ENCODE measurements around the gene TRIM44.
"Not testable (repeated sequence)": the region's sequence is repeated elsewhere in the genome, so short reads cannot be mapped to it uniquely, and the experiment has no call there.

The TRIM44 gene

GRCh38 chr11:35826006-35826405 is 163.4 kb downstream of the TRIM44 start:
- no peak for DNase-seq

DNA sequence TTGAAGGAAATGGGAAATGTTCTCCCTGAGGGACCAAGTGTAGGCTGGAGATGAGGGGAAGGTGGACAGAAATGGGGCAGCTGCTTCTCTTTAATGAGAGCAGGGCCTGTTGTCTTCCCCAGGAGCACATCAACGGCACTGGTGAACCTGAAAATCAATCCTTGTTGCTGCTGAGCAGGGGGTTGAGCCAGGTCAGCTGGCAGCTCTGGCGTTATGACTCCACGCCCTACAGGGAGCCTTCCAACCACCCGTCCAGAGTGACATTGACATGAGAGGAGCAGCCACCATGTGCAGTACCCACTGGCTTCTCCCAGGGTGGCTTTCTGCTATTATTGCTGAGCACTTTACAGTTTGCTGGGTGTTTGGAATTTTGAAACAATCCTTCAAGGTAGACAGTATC is 164.4 kb downstream of the TRIM44 start:
- DNase-seq, result no peak

DNA sequence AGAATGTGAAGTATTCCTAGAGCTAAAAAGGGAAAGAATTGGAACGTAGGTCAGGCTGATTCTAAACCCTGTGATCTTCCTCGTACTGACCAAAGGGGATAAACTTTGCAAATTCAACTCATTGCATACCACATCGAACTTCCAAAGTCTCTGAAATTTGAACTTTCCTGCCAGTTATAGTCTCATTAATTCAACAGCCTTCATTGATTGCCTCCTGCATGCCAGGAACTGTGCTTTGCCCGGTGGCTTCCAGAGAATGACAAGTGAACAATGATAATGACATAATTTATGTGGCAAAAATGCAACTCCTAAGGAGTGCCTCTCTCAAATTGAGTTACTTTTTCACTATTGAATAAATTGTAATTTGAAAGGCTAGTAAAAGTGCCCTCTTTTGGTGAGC is 173.6 kb downstream of the TRIM44 start:
- no peak for DNase-seq

DNA sequence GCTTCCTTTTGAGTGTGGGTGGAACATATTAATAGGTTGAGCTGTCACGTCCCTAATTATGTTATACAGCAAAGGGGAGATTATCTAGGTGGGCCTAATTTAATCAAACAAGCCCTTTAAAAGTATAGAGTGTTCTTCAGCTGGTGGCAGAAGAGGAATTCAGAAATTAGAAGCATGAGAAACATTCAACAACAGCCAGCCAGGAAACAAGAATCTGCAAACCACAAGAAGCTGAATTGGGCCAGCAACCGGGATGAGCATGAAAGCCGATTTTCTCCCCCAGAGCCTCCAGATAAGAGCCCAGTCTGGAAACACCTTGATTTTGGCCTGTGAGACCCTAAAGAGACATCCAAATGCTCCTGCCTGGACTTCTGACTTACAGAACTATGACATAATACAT is 175.5 kb downstream of the TRIM44 start:
- no peak for DNase-seq

DNA sequence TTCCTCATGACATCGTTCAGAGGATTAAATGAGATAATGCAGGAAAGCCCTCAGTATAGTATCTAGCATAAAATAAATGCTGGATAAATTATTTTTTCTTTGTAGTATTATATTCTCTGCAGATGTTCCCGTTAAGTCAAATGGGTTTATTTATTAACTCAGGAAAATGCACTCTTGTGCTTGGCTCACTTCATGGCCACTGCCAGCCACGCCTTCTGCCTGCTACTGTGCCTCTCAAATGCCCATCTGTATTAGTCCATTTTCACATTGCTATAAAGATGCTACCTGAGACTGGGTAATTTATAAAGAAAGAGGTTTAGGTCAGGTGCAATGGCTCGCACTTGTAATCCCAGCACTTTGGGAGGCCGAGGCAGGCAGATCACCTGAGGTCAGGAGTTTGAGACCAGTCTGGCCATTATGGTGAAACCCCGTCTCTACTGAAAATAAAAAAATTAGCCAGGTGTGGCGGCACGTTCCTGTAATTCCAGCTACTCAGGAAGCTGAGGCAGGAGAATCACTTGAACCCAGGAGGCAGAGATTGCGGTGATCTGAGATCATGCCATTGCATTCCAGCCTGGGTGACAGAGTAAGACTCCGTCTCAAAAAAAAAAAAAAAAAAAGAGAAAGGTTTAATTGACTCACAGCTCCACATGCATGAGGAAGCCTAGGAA is 176.3 kb downstream of the TRIM44 start:
- DNase-seq, result not testable (repeated sequence)

- DNase-seq, result no peak
Observed at GRCh38 chr11:35839368-35840161, 177.0 kb downstream of the TRIM44 start.

DNA sequence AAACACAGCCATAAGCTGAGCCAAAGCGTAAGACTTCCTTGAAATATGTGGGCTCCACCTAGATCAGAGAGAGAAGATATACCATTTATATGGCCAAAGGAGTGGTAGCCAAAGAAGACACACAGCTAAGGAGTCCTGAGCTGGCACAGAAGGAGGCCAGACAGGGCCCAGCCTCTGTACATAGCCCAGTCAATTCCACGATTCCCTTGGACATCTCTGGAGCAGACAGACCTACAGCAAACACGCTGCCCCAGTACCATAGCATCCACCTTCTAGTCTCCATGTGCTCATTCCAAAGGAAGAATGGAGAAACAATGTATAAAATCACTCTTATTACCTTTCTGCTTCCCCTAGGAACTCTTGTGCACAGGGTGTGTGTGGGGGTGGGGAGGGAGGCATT is 179.2 kb downstream of the TRIM44 start:
- DNase-seq, result no peak

DNA sequence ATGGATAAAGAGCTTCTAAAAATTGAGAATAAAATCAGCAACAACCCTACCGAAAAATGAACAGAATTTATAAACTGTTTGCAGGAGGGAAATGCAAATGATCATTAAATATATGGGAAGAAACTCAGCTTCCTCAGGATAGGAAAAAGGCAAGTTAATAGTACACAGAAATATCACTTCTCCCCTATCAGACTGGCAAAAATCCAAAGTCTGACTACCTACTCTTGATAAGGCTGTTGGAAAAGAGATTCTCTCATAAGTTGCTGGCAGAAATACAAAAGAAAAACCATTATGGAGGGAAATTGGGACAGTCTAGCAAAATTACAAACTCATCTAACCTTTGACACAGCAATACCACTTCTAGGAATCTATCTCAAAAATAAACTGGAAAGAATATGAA is 180.4 kb downstream of the TRIM44 start:
- no peak for DNase-seq

DNA sequence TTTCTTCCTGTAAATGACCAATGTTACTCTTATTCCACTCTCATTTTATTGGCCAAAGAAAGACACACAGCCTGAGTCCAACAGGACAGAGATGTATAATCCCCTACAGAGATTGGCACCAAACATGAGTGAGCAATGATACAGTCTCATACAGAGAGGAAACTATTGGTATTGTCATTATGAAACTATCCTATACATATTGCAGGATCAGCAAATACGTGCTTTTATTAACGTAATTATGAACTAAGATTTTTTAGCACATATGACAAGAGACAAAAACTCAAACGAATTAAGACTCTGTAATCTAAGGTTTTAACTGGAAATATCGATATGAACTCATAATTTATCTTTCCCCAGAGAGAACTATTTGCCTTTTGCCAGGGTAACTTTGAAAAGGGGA is 182.0 kb downstream of the TRIM44 start:
- no peak for DNase-seq

- DNase-seq, result no peak
Observed at GRCh38 chr11:35845860-35846259, 183.3 kb downstream of the TRIM44 start.

GRCh38 chr11:35846874-35847273 is 184.3 kb downstream of the TRIM44 start:
- DNase-seq, result no peak

DNA sequence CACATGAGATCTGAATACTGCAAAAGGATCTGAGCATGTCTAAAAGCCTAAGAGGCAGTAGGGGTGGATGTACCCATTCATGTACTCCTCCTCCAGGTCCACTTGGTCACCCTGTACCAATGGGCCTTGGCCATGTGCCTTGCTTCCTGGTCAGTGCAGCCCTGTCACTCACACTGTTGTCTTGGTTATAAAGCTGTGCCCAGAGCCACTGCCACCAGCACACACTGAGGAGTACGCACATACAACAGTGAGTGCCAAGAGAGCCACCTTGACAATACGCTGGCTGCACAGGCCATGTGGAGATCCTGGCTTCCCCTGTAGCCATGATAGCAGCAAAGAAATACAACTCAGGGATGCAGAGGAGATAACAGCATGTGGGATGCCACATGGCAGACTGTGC is 184.9 kb downstream of the TRIM44 start:
- no peak for DNase-seq

- no peak for DNase-seq
Observed at GRCh38 chr11:35848616-35849015, 186.0 kb downstream of the TRIM44 start.

- DNase-seq, result no peak
Observed at GRCh38 chr11:35850191-35850590, 187.6 kb downstream of the TRIM44 start.

- no peak for DNase-seq
Observed at GRCh38 chr11:35851342-35851741, 188.8 kb downstream of the TRIM44 start.

GRCh38 chr11:35852056-35852455 is 189.5 kb downstream of the TRIM44 start:
- no peak for DNase-seq

DNA sequence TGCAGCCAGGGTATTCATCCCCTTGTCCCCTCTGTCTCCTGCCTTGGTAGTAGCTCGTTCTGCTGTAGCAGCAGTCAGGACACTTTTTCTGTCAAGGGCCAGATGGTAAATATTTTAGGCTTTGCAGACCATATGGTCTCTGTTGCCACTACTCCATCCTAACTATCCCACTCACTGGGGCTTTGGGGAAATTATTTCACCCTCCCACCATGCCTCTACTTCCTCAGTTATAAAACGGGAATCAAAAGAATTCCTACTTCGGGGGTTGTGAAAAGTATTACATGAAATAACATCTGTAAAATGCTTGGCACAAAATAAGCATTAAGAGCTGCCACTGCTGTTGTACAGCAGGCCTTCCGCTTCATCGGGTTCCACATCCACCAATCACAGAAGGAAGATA is 191.4 kb downstream of the TRIM44 start:
- DNase-seq, result no peak

DNA sequence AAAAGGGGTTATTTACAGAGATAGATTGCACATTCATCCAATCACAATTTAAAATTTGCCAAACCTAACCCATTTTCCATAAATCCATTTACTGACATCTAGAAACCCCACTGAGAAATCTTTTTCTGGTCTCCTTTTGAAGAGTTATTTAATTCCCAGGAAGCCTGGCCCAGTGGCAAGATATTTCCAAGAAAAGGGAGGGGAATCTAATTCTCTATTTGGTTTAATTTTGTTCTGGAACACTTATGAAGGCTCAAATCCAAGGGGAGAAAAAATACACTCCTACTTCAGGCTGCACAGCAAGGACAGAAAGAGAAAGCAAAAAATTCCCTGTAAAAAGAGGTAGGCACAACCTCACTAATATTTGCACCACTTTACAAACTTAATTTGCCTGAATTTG is 193.1 kb downstream of the TRIM44 start:
- DNase-seq, result no peak

GRCh38 chr11:35856259-35856658 is 193.7 kb downstream of the TRIM44 start:
- no peak for DNase-seq

- no peak for DNase-seq
Observed at GRCh38 chr11:35856756-35857155, 194.2 kb downstream of the TRIM44 start.

DNA sequence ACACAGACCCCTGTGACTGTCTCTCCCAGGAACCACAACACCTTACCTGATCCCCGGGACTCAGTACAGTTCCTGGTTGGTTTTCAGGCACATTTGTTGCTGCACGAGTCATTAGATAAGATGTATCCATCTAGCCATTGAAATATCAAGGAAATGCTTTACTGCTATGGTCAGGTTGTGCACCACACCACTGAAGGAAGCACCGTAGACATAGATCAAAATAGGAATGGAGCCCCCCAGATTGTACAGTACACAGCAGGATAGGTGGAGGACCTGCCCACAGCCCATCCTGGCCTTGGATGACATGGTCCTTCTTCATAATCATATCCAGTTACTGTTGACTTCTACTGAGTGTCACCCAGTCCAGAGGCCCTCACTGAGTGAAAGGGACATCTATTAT is 195.3 kb downstream of the TRIM44 start:
- DNase-seq, result no peak

GRCh38 chr11:35859301-35859700 is 196.7 kb downstream of the TRIM44 start:
- DNase-seq, result no peak

DNA sequence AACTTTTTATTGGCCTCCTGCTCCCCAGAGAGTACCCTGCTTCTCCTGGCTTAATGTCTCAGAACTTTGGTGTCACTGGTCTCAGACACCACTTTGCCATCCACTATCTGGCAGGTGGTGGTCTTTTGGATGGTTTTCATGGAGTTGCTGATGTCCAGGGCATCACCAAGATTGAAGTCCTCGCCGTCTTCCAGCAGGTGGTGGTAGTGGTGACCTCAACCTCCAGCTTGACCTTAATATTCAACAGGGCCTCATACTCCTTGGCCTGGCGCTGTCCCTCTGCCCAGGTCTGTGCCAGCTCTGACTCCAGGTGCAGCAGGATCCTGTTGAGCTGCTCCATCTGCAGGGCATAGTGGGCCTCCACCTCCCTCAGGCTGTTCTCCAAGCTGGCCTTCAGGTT is 197.6 kb downstream of the TRIM44 start:
- not testable (repeated sequence) for DNase-seq

GRCh38 chr11:35861191-35861590 is 198.6 kb downstream of the TRIM44 start:
- DNase-seq, result no peak

DNA sequence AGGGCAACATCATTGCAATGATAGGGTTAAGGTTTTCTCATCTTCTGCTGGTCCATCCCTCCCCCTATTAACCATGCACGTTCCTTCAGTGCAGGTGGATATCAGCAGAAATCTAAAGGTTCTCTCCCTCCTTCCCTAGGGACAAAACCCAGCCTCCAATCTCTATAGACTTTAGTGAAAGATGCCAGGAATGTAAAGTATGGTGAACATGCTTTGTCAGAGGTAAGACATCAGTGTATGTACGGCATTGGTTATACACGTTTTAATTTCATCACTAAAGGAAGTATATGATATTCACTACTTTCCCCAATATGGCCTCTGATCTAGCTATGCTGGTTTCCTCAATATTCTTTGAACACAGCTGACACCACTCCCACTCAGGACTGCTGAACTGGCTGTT is 200.1 kb downstream of the TRIM44 start:
- no peak for DNase-seq

Measured in CD4-positive, alpha-beta T cell treated with Interleukin-21 for 1 hour (primary cell).